ENCODE measurements around the gene CILP2. TPM values are rescaled to one million over a fixed set of nuclear protein-coding genes. Genes with fewer than 3 reads are reported as not detected.

The CILP2 gene
- total and polyA plus RNA-seq, 2 of the 8 experiments (the other 6 are each of a cell fraction or from before 2014, with no cell fraction given): 4.4 to 5.8 TPM

GRCh38 chr19:19514215-19514657 is 23.8 kb upstream of the CILP2 start:
- peaks cover 0 to 2% (median 0%) of the 10 kb centered on the region in 4 experiments; a peak in 1 of 7 replicates for H3K4me1 ChIP-seq (replicated peaks in 1 of 4; ENCODE audit: control insufficient read depth in 3 of 4, insufficient read depth in 4 of 4, low read length in 3 of 4)
- CTCF ChIA-PET (ENCODE audit: partially characterized antibody): interaction anchor here (1.0 to 3.2 kb wide), 5 partner anchors 16 to 148 kb away, joined by 4 to 10 read pairs (median 9); no protein-coding TSS in a partner anchor
- no peak overlapping the region for H2BK120ac ChIP-seq (replicated peaks; ENCODE audit: low read depth, low read length)
- no peak overlapping the region for H2AK5ac ChIP-seq (ENCODE audit: low read depth, low read length)
- no peak overlapping the region for H3K23ac ChIP-seq (ENCODE audit: insufficient read length)
- POLR2A ChIA-PET (ENCODE audit: partially characterized antibody): interaction anchor here (0.7 to 6.7 kb wide), 8 partner anchors 10 to 284 kb away, joined by 3 to 34 read pairs (median 4); partner anchors contain the start of genes GATAD2A and YJEFN3
- FAIRE-seq: no peak
- no peak overlapping the region for H2AFZ ChIP-seq (ENCODE audit: low read length)
- no peak overlapping the region for H2BK5ac ChIP-seq (ENCODE audit: low read depth, low read length)
- H3K4ac ChIP-seq (replicated peaks; ENCODE audit: insufficient read length, low read depth, low read length): no peak overlapping the region
- no peak overlapping the region for H4K8ac ChIP-seq (ENCODE audit: extremely low read depth, insufficient read depth, low read length)
- H3K18ac ChIP-seq (ENCODE audit: extremely low read depth, low read length): no peak overlapping the region
- H4K5ac ChIP-seq (ENCODE audit: insufficient read length, low read depth, low read length): no peak overlapping the region
- peaks cover 0 to 5% (median 2%) of the 10 kb centered on the region in 4 experiments; a peak in 5 of 8 replicates for H3K36me3 ChIP-seq (ENCODE audit: control insufficient read depth in 2 of 4, insufficient read depth in 4 of 4, low read length in 3 of 4)
- H3K56ac ChIP-seq (replicated peaks; ENCODE audit: insufficient read length, low read depth, low read length): no peak overlapping the region
- no peak for DNase-seq (ENCODE audit: low read depth in 1 of 2, low spot score in 2 of 2)
- no peak overlapping the region for H2BK15ac ChIP-seq (ENCODE audit: low read length)
- H2BK12ac ChIP-seq (ENCODE audit: low read depth, low read length): no peak overlapping the region
- H2BK20ac ChIP-seq (ENCODE audit: low read length): no peak overlapping the region
- H3K9ac ChIP-seq (replicated peaks in 1 of 4; ENCODE audit: extremely low read depth in 1 of 4, low read depth in 3 of 4, low read length in 3 of 4): no peak overlapping the region
- peaks cover 0 to 23% of the 10 kb centered on the region in 2 experiments; a peak in 2 of 4 replicates for H3K79me2 ChIP-seq (ENCODE audit: control insufficient read depth in 1 of 2, insufficient read depth in 2 of 2, low read length in 2 of 2)
- no peak overlapping the region for H3K4me2 ChIP-seq (ENCODE audit: insufficient read depth in 1 of 2, low read depth in 2 of 2, low read length in 2 of 2)
- H4K91ac ChIP-seq (replicated peaks; ENCODE audit: insufficient read length, low read length): no peak overlapping the region
- peaks cover 4% of the 10 kb centered on the region; the same call in 1 of the 2 replicates for H3K23me2 ChIP-seq (ENCODE audit: low read depth, low read length)
- no peaks in the 10 kb centered on the region for H3K9me3 ChIP-seq (ENCODE audit: insufficient read depth in 2 of 2, low read depth in 1 of 2, low read length in 1 of 2)
- no peaks in the 10 kb centered on the region; a peak in 1 of 7 replicates for H3K27me3 ChIP-seq (replicated peaks in 1 of 4; ENCODE audit: control insufficient read depth in 3 of 4, extremely low read depth in 1 of 4, insufficient read depth in 3 of 4, low read length in 3 of 4)
- peaks cover 0 to 1% of the 10 kb centered on the region in 2 experiments for H4K20me1 ChIP-seq (replicated peaks in 1 of 2; ENCODE audit: control insufficient read depth in 1 of 2, insufficient read depth in 2 of 2, low read length in 2 of 2)
- H3K27ac ChIP-seq (ENCODE audit: low read depth, low read length): no peak overlapping the region
- no peak for TF ChIP-seq CBX5 (IDR thresholded peaks at IDR 0.05; ENCODE audit: low read depth, low read length)
- TF ChIP-seq JUND (IDR thresholded peaks at IDR 0.05; ENCODE audit: low read length): no peak
- TF ChIP-seq POU5F1 (IDR thresholded peaks at IDR 0.05; ENCODE audit: low read depth, low read length): no peak
- TF ChIP-seq GABPA (IDR thresholded peaks at IDR 0.05; ENCODE audit: borderline replicate concordance, insufficient read depth, low read length): no peak
- no peak for TF ChIP-seq CHD1 (IDR thresholded peaks at IDR 0.05; ENCODE audit: low read depth, low read length)
- TF ChIP-seq TBP (IDR thresholded peaks at IDR 0.05; ENCODE audit: low read depth, low read length): no peak
- TF ChIP-seq, protein P1, sequence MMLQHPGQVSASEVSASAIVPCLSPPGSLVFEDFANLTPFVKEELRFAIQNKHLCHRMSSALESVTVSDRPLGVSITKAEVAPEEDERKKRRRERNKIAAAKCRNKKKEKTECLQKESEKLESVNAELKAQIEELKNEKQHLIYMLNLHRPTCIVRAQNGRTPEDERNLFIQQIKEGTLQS (IDR thresholded peaks at IDR 0.05; ENCODE audit: insufficient read depth, low read depth, low read length): no peak
- peaks cover 7% of the 10 kb centered on the region for H3K79me1 ChIP-seq (ENCODE audit: low read depth, low read length)
- H3K4me3 ChIP-seq (ENCODE audit: extremely low read depth in 1 of 4, insufficient read depth in 2 of 4, low read depth in 3 of 4, low read length in 4 of 4): no peak overlapping the region
- no peak overlapping the region for H3K14ac ChIP-seq (ENCODE audit: insufficient read length)
- 95% methylated on average over 34 of the region's 46 CpGs; no CpG with 5 or more reads in 1 of the 2 experiments for WGBS, 2 experiments (ENCODE audit: extremely low coverage in 1 of 2, insufficient coverage in 1 of 2, insufficient read length in 1 of 2, insufficient replicate concordance in 2 of 2, low coverage in 1 of 2, low lambda C conversion rate in 2 of 2, missing lambda C conversion rate in 1 of 2)

All from H1 (cell line).